GM23338 (cell line): ENCODE results near the gene TFB2M.
"Not testable (repeated sequence)": the region's sequence is repeated elsewhere in the genome, so short reads cannot be mapped to it uniquely, and the experiment has no call there.

Source experiments
- CREB1 ChIP-seq: fragments of 250-450 bp; sonication (Bioruptor Pico); IDR thresholded peaks from 2 replicates; pipeline ENCODE4 v1.5.0; 2020; ENCODE audit warnings: low read depth, mild to moderate bottlenecking, moderate library complexity
- CTCF ChIP-seq, 2 experiments: fragments of 200-600 bp in 1 of 2; sonication (generic) in 1 of 2; conservative IDR thresholded peaks; 2 replicates each; pipeline versions ENCODE4 v1.5.1 to v1.6.1; 2016 to 2017; ENCODE audit warnings: antibody characterized with exemption in 2 of 2, low read depth in 2 of 2, mild to moderate bottlenecking in 2 of 2, moderate library complexity in 1 of 2
- EZH2 ChIP-seq: fragments of 200-600 bp; sonication (generic); IDR thresholded peaks from one replicate; pipeline ENCODE4 v1.8.0; 2017; ENCODE audit warnings: antibody characterized with exemption, mild to moderate bottlenecking, low read depth; ENCODE audit not compliant: unreplicated experiment
- EZH2phosphoT487 ChIP-seq: fragments of 200-600 bp; sonication (generic); IDR thresholded peaks from one replicate; pipeline ENCODE4 v1.8.1; 2018; ENCODE audit warnings: antibody characterized with exemption; ENCODE audit not compliant: unreplicated experiment
- NANOG ChIP-seq: IDR thresholded peaks from 2 replicates; pipeline ENCODE4 v1.6.1; 2016; ENCODE audit warnings: antibody characterized with exemption, borderline replicate concordance
- POLR2AphosphoS5 ChIP-seq: IDR thresholded peaks from 2 replicates; pipeline ENCODE4 v1.6.1; 2016; ENCODE audit warnings: antibody characterized with exemption, low read depth
- REST ChIP-seq: IDR thresholded peaks from one replicate; pipeline ENCODE4 v1.6.1; 2018; ENCODE audit warnings: antibody characterized with exemption; ENCODE audit not compliant: unreplicated experiment
- STAT1 ChIP-seq: IDR thresholded peaks from one replicate; pipeline ENCODE4 v1.6.1; 2016; ENCODE audit warnings: antibody characterized with exemption; ENCODE audit not compliant: unreplicated experiment
- ZNF114 ChIP-seq: fragments of 250-450 bp; sonication (Bioruptor Pico); IDR thresholded peaks from 2 replicates; pipeline ENCODE4 v1.5.0; 2020; ENCODE audit warnings: mild to moderate bottlenecking, moderate library complexity
- ZNF331 ChIP-seq: fragments of 250-450 bp; sonication (Bioruptor Pico); IDR thresholded peaks from 2 replicates; pipeline ENCODE4 v1.5.0; 2020; ENCODE audit warnings: low read depth, mild to moderate bottlenecking, moderate library complexity
- TF ChIP-seq, protein P1 (sequence below): IDR thresholded peaks from 2 replicates; pipeline ENCODE4 v1.6.1; 2016; ENCODE audit warnings: antibody characterized with exemption
- TF ChIP-seq, protein P2 (sequence below): fragments of 250-450 bp; sonication (Bioruptor Pico); IDR thresholded peaks from 2 replicates; pipeline ENCODE4 v1.5.0; 2020; ENCODE audit warnings: mild to moderate bottlenecking, moderate library complexity

DNA sequence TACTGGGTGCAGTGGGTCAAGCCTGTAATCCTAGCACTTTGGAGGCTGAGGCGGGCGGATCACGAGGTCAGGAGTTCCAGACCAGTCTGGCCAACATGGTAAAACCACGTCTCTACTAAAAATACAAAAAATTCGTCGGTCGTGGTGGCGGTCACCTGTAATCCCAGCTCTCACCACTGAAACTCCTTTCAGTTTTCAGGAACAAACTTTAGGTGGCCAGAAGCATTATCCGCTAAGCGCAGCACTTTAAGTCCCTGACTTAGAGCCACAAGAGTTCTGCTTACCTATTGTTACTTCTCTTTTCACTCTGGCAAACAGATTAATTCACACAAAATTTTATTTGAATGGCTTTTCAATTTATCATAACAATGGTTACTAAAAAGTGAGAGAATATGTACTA is 5.2 kb downstream of the TFB2M start:
- not testable (repeated sequence) for TF ChIP-seq EZH2; CTCF (conservative IDR thresholded peaks at IDR 0.05; ENCODE audit: low read depth in 2 of 2); POLR2AphosphoS5; EZH2phosphoT487; ZNF331 (CRISPR knock-in tag); ZNF114; REST; NANOG; STAT1; CREB1
- TF ChIP-seq, protein P1, sequence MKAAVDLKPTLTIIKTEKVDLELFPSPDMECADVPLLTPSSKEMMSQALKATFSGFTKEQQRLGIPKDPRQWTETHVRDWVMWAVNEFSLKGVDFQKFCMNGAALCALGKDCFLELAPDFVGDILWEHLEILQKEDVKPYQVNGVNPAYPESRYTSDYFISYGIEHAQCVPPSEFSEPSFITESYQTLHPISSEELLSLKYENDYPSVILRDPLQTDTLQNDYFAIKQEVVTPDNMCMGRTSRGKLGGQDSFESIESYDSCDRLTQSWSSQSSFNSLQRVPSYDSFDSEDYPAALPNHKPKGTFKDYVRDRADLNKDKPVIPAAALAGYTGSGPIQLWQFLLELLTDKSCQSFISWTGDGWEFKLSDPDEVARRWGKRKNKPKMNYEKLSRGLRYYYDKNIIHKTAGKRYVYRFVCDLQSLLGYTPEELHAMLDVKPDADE = not testable (repeated sequence)
- TF ChIP-seq, protein P2, sequence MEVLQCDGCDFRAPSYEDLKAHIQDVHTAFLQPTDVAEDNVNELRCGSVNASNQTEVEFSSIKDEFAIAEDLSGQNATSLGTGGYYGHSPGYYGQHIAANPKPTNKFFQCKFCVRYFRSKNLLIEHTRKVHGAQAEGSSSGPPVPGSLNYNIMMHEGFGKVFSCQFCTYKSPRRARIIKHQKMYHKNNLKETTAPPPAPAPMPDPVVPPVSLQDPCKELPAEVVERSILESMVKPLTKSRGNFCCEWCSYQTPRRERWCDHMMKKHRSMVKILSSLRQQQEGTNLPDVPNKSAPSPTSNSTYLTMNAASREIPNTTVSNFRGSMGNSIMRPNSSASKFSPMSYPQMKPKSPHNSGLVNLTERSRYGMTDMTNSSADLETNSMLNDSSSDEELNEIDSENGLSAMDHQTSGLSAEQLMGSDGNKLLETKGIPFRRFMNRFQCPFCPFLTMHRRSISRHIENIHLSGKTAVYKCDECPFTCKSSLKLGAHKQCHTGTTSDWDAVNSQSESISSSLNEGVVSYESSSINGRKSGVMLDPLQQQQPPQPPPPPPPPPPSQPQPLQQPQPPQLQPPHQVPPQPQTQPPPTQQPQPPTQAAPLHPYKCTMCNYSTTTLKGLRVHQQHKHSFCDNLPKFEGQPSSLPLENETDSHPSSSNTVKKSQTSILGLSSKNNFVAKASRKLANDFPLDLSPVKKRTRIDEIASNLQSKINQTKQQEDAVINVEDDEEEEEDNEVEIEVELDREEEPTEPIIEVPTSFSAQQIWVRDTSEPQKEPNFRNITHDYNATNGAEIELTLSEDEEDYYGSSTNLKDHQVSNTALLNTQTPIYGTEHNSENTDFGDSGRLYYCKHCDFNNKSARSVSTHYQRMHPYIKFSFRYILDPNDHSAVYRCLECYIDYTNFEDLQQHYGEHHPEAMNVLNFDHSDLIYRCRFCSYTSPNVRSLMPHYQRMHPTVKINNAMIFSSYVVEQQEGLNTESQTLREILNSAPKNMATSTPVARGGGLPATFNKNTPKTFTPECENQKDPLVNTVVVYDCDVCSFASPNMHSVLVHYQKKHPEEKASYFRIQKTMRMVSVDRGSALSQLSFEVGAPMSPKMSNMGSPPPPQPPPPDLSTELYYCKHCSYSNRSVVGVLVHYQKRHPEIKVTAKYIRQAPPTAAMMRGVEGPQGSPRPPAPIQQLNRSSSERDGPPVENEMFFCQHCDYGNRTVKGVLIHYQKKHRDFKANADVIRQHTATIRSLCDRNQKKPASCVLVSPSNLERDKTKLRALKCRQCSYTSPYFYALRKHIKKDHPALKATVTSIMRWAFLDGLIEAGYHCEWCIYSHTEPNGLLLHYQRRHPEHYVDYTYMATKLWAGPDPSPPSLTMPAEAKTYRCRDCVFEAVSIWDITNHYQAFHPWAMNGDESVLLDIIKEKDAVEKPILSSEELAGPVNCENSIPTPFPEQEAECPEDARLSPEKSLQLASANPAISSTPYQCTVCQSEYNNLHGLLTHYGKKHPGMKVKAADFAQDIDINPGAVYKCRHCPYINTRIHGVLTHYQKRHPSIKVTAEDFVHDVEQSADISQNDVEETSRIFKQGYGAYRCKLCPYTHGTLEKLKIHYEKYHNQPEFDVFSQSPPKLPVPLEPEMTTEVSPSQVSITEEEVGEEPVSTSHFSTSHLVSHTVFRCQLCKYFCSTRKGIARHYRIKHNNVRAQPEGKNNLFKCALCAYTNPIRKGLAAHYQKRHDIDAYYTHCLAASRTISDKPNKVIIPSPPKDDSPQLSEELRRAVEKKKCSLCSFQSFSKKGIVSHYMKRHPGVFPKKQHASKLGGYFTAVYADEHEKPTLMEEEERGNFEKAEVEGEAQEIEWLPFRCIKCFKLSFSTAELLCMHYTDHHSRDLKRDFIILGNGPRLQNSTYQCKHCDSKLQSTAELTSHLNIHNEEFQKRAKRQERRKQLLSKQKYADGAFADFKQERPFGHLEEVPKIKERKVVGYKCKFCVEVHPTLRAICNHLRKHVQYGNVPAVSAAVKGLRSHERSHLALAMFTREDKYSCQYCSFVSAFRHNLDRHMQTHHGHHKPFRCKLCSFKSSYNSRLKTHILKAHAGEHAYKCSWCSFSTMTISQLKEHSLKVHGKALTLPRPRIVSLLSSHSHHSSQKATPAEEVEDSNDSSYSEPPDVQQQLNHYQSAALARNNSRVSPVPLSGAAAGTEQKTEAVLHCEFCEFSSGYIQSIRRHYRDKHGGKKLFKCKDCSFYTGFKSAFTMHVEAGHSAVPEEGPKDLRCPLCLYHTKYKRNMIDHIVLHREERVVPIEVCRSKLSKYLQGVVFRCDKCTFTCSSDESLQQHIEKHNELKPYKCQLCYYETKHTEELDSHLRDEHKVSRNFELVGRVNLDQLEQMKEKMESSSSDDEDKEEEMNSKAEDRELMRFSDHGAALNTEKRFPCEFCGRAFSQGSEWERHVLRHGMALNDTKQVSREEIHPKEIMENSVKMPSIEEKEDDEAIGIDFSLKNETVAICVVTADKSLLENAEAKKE (CRISPR knock-in tag) = not testable (repeated sequence)
